Epidermal melanocyte (primary cell): ENCODE measurements around the gene CHRNA1.

Experiments
- DNase-seq: peaks from one replicate; pipeline ENCODE4 v3.0.0; 2011; ENCODE audit warnings: low spot score; ENCODE audit not compliant: insufficient read length

The CHRNA1 gene

DNA sequence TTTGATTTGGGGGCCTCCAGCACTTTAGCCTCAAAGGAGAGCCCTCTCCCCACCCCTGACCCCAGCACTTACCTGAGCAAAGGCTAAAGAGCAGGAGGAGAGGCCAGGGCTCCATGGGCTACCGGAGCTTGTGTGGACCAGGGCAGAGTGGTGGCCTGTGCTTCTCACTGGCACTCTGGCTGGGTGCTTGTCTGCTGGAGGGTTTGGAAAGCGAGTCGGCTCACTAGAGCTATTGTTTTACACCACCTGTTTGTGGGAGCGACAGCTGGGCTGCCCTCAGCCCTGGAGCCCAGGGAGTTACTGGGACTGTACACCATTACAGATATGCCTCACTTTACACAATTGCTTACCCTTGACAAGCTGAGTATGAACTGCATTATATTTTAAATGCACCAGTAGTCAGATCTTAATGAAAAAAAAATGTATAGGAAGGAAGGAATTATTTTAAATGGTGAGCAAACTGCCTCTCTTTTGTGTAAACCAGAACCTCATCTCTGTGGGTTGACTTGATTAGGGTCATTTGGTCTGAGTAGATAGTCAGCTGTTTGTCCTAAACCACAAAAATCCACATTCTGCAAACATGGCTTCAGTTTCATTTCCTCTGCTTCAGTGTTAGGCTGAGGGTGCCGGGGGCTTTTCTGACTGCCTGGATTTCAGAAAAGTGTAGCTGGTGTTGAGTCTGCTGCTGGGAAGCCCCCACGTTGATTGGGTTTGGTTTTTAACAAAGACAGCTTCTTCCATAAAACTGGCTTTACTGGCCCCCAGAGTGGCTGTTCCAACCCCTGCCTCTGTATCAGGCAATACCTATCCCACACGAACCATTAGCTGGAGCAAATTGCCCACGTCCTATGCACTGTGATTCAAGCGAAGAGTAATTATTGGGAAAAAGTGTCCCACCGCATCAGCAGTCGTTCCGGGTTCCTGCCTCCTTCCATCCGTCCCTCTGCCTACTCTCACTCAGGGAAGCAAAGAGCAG lies at the start of gene CHRNA1:
TSS of gene CHRNA1 (minus strand) at position 193 of the 976 bp plus-strand sequence. CDS start at position 115, 78 bp downstream.
- no peak for DNase-seq

DNA sequence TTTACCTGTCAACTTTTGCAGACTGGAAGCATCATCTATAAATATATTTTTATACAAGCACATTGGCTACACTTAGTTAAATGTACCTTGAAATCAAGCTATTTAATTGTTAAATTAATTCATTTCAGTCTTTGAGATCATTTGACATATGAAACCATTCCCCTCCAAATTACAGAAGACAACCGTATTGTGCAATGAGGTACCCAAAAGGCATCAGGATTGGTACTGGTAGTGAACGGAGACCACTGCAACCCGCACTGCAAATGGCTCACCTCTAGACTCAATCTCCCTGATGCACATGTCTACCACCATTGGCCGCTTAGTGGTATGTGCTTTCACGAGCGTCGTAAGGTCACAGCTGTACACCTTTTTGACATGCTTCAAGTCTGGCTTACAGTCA lies 47.8 kb upstream of the CHRNA1 start:
- no peak for DNase-seq

DNA sequence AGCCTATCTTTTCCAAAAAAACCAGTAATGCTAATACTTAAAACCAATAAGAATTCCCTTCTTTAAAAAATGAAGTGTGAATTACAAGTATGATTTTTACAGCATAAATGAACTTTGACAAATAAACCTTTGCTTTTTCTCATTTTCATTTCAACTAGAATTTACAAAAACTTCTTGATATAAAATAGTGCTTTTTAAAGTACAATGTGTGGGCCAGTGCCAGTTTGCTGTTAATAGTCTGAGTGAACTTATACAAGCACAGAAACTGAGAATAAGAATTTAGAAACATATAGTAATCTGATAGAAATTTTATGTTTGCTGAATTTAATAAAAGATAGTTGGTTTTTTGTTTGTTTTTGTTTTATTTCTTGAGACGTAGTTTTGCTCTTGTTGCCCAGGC lies 43.7 kb upstream of the CHRNA1 start:
- DNase-seq, result no peak

DNA sequence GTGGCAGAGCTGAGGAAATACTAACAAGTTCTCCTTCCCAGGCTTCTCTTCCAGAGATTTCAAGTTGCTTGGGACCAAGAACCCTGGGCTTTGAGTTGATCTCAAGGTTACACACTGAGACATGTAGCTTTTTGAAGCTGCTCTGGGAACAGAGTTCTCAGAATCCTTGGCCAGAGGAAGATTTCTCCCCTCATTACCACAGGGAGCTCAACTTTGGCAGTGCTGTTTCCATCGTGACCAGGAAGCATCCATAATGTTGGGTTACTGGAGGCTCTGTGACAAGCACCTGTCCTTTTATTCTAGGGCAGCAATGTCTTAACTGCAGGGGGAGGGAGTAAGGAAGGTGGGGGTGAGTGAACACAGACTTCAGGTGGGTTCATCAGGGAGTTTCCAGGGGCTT lies 41.5 kb upstream of the CHRNA1 start:
- DNase-seq, result no peak

DNA sequence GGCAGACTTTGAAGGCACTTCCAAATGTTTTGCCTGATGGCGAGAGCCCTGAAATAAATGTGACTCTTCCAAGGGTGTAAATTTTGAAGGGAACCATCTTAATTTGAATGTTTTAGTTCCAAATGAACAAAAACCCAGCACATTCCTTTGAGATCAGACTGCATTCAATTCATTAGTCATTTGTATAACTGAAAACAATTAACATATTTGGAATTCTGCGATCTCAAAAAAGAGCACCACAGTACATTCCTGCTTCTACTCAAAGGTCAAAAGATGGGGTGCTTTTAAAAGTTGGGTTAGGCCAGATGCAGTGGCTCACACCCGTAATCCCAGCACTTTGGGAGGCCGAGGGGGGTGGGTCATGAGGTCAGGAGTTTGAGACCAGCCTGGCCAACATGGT lies 38.2 kb upstream of the CHRNA1 start:
- no peak for DNase-seq

DNA sequence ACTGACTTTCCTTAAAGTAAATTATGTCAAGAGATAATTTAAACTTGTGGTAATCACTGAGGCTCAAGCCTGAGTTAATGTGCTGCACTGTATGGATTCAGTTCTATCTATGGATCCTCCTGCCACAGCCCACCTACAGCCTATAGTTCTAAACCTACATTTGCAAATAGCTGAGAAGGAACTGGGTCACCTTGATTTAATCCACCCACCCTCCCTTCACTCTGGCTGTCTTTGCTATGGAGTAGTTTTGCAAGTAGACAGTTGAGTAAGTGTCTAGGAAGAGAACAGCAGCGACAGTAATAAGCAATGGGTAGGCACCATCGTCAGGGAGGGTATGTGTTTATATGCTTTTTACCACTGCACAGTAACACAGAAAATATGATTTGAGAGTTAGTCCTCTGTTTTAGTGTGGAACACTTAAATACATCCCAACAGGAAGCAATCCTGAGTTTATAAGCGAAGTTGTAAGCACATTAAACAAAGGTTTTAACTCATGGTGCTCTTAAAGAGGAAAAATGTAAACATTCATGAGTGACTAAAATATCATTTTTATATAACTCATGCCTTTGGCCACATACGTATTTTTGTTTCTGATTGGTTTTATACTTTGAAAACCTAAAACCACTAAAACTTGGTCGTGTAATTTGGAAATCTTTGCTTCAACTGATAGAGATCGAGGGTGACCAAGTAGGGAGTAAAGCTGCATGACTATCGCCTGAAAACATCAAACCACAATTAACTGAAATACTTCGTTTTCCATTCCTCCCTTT lies 36.3 kb upstream of the CHRNA1 start:
- no peak for DNase-seq

DNA sequence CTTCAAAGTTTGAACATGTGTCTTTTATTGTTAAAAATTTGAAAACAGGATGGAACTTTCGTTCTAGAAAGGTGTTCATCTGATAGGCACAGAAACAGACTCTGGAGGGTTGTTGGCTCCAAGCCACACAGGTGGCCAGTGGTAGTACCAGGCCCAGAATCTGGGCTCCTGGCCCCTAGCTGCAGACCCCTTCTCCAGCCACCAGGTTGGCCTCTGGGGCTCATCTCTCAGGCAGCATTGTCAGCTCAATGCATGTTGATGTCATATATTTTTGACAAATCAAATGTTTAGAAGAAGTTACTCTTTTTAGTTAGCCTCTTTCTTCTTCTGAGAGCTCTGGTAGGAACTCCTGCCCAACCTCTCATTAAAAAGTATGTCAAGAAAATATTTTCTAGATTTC lies 34.5 kb upstream of the CHRNA1 start:
- no peak for DNase-seq

DNA sequence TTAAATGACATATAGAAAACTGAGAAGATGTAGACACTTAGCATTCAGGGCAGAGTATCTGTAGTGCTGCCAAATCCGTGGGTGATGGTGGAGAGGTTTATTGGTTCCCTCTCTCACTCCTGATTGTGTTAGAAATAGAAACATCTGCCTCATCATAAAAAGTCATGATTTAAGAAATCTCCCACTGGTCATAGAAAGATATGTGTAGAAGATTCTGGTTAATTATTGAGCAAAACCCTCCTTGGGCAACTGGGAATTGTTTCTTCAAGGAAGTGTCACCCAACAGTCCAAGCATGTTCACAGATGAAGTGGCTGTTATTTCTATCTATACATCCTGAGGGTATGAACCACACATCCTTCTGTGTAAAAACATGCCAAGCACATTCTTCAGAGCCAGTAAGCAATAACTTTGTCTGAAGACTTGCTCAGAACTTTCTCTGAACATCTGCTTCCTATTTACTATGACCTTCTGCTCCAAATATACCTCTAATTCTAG lies 33.6 kb upstream of the CHRNA1 start:
- no peak for DNase-seq

DNA sequence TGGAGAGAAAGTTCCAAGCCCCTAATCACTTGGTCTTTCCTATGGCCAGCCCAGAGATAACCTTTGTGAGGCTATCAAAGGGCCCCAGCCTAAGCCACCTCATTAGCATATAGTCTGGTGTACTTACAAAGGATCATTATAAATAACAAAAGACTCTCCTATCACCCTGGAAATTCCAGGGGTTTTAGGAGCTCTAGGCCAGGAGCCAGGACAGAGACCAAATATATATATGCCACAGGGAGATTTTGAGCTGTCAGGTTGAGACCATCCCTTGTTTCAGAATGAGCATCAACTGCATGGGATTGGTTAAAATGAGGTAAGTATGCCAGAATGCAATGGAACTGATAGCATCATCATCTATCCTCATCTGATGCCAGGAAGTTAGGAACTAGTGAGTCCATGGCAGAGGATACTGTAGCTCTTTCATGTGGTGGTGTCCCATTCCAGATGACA lies 32.1 kb upstream of the CHRNA1 start:
- no peak for DNase-seq

DNA sequence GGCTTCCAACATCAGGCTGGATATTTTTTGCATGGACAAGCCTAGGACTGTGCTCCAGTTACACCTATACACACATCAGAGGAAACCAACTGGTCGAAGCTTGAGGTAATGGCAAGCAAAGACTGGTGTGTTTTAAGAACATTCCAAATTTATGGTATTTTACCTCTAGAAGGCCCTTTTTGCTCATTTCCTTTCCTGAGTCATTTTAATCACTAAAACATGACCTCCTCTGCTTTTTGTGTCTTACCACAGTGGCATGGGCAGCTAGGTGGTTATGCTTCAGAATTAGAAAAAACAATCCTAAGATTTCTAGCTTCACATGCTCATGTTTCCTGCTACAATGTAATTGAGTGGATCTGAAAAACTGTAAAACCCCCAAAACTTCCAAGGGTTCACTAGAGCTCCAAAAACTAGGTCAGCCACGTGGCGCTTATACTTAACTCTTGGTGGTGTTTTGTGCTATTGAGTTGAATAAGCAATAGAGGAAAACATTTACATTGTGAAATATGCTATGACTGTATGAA lies 30.6 kb upstream of the CHRNA1 start:
- no peak for DNase-seq

DNA sequence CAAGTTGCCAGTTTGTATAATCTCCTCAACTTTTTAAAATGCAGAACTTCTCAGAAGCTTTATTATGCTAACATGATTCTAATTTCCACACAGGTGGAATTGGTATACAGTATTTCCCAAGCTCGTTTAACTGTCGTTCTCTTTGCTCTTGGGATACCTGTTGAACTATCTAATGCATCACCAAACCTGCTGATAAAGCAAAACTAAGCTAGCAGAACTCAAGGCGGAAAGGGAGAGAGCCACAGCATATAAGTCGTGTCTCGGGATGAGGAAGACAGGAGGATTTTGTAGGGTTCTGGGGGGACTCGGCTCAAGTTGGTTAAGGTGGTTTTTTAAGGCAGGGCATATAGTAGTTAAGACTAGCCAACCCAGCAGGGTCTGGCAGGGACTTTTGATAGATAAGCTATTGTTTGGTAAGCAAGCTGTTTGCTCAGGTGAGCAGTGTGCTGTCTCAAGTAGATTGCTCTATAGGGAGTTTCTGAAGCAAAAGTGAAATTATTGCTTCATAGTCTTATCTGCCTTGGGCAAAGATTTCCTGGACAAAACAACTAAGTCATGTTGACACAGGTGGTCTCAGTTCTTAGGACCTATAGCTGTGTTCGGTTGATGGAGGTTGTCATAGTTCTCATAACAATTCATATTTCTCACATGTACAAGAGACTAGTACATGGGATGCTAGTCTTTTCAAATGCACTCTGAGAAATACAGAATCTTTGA lies 28.2 kb upstream of the CHRNA1 start:
- no peak for DNase-seq

DNA sequence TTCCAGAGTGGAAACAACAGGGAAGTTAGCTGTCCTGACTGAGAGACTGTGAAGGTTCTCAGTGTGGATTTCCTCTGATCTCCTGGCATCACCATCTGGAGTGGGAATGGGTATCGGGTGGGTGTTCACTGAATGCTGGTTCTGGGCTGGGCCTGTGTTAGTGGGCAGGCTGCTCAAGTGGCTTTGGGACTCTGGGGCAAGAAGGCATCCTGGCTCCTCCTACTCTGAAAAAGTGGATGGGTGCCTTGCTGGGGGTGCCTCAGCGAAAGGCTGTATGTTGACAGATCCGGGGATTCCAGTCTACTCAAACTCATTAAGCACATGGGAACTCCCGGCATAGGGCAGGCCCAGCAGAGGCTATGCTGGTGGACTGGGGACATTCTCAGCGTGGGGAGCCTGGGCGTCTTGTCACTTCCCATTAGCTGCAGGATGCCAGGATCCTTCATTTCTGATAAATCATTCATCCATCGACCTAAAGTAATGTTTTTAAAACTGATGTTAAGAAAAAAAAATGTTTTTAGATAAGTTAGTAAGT lies 27.5 kb upstream of the CHRNA1 start:
- DNase-seq, result no peak

DNA sequence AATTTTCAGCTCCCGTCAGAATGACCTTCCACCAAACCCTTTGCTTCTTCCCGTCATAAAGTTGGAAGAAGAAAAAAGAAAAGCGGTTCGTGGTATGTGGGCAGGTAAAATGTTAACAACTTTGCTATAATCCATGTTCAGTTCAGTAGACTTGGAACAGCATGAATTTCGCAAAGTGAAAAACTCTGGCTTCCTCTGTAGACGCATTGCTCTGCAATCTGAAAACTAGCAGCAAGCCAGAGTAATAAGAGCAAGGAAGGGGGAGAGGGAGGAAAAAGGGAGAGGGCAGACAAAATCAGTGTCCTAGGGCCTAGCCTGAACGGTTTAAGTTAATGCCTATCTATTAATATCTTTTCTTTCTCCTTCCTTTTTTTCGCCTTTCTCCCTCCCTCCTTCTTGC lies 26.7 kb upstream of the CHRNA1 start:
- DNase-seq, result no peak

DNA sequence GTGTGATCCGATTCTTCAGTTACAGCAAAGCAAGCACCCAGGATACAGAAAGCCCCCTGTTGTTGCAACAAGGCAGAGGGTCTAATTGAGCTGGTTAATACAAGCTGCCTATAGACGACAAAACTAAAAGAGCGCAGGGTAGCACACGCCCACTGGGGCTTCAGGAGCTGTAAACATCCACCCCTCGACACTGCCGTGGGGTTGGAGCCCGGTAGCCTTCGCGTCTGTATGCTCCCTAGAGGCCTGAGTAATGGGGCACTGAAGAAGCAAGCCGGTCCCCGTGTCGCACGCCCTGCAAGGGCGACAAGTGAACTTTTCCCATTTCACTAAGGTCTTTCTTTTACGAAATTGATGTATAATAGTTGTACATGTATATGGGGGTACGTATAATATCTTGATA lies 24.7 kb upstream of the CHRNA1 start:
- no peak for DNase-seq

DNA sequence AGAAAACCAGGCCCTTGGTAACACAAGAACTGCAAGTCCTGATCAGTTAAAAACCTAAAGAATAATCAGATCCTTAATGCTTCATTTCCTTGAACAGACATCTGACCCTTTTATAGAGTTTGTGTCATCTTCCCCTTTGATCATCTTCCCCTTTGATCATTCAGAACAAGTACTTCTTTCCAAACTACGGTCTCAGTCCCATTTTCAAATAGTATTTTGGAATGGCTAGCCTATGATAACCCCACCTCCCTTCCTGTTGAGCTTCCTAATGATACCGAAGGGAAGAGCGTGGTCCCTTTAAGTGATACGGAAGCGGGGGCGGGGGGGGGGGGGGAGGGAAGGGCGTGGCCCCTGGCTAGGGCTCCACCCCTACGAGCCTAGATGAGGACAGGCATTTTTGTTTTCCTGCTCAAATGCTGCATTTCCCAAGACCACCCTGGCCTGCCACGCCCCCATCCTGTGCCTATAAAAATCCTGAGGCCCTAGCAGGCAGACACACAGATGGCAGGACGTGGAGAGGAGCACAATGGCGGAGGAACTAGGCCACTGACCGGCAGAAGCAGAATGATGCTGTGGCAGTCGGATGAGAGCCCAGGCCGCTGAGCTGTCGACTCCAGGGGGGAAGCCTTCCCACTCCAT lies 24.1 kb upstream of the CHRNA1 start:
- no peak for DNase-seq

DNA sequence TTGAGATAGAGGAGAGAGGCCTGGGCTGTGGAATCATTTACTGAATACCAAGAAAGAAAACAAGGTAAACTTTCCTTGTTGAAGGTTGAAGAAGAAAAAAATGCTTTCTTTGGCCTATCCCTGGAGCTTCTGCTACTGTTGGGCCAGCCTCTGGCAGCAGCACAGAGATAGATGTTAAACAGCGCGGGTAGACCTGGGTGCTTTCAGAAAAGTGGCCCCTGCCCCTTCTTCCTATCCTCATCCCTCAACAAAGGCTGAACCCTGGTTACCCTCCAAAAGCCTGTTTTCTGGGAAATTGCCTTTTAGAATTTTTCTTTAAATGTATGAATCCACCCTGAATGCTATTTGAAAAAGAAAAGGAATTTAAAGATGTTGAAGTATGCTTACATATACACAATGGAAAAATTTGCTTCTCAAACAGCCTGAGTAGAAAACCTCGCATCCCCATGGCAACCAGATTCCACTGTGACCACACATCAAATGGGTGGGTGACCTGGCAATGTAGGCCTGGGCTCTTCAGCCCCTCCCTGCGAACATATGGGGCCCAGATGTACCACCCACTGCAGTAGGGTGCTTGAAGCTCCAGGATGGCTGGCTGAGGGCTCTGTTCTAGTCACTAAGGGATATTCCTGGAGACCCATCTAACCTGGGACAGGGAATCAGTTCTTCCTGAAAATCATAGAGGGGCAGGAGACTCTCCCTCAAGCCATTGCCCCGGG lies 23.4 kb upstream of the CHRNA1 start:
- DNase-seq, result peak; percentile 78

DNA sequence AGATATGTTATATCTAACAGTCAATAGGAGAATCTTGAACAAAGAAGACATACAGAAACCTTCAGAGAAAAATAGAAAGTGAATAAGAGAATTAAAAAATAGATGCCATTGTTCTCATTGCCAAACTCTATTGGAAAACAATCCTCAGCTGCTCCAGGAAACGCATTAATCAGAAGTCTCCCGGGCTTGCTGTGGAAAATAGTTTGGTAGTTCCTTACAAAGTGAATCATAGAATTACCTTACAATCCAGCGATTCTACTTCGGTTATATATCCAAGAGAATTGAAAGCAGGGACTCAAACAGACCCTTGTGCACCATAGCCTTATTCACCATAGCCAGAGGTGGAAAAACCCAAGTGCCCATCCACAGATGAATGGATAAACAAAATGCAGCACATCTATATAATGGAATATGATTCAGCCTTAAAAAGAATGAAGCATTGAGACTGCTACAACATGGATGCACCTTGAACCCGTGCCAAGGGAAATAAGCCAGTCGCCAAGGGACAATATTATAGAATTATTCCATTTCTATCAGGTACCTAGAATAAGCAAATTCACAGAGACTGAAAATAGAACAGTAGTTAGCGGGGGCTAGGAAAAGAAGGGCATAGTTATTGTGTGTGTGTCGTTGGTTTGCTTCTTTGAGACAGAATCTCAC lies 21.9 kb upstream of the CHRNA1 start:
- DNase-seq, result no peak

DNA sequence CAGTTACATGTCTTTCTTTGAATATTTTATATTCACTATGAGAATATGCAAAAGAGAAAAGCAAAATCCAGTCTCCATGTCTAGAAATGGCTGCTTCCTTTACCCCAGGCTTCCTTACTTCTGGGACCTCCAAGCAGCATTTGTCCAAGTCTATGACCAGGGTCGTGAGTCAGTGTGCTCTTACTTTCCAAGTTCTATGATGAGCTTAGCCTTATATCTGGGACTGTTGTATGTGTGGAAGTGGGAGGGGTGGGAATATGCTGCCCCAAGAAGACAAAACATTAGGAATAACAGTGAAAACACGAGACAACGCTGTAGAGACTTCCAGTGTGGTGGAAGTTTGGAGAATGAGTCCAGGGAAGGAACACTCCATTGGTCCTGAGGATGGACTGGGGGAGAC lies 21.2 kb upstream of the CHRNA1 start:
- DNase-seq, result no peak

DNA sequence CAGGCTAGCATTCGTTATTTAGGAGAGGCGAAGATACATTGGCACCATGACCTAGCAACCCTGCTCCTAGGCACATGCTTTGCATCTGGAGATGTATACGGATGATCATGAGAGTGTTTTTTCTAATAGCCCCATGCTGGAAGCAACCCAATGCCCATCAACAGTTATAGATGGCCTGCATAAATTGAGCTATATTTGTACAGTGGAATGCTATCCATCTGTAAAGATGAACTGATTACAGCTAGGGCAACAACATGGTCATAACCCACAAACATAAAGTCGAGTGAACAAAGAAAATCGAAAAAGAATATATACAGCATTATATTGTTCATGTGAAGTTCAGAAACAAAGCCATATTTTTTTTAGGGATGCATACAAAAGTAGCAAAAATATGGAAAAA lies 20.6 kb upstream of the CHRNA1 start:
- DNase-seq, result no peak
